Right cardiac atrium (tissue), 5 donors: ENCODE measurements around the gene UQCC3. TPM values are rescaled to one million over a fixed set of nuclear protein-coding genes. Genes with fewer than 3 reads are reported as not detected.
"Not testable (repeated sequence)": the region's sequence is repeated elsewhere in the genome, so short reads cannot be mapped to it uniquely, and the experiment has no call there.

Source experiments
- ATAC-seq, 2 donors: fragments of 200-7000 bp; cut with Tn5 transposase; one replicate each; pipeline versions ENCODE4 v1.8.0 to v1.9.1; 2020; ENCODE audit warnings: moderate library complexity in 2 of 2, mild to moderate bottlenecking in 1 of 2
- DNase-seq, 3 donors: peaks; one replicate each; pipeline ENCODE4 v3.0.0-alpha.2; 2020
- H3K27ac ChIP-seq: one replicate; pipeline ENCODE4 v1.5.1; 2013; ENCODE audit warnings: mild to moderate bottlenecking, low read length, control low read depth, moderate library complexity
- H3K27me3 ChIP-seq: one replicate; pipeline ENCODE4 v1.6.1; 2013; ENCODE audit not compliant: control insufficient read depth, insufficient read depth
- H3K4me1 ChIP-seq: one replicate; pipeline ENCODE4 v1.6.1; 2013; ENCODE audit warnings: low read length; ENCODE audit not compliant: control insufficient read depth, insufficient read depth
- H3K4me3 ChIP-seq: one replicate; pipeline ENCODE4 v1.5.1; 2013; ENCODE audit warnings: low read length, control low read depth
- H3K9me3 ChIP-seq: one replicate; pipeline ENCODE4 v1.6.1; 2013; ENCODE audit warnings: low read length; ENCODE audit not compliant: control insufficient read depth
- WGBS: extraction: QIAGEN DNeasy Blood & Tissue Kit; methylation state at CpG from one replicate; pipeline ENCODE4 v1.1.7; 2013; 5-methylcytosine and 5-hydroxymethylcytosine counted together
- intact Hi-C, 4 donors: fragments of 100-400 bp; cut with DNase I; formaldehyde crosslinking; loops; one replicate each; pipeline versions ENCODE4 v1.11.0 to v1.14.0; 2022 to 2023
- polyA plus RNA-seq: library from polyadenylated mRNA; stranded (reverse); fragments of 200-250 nt; gene quantifications from one replicate; pipeline ENCODE4 v1.2.3, GENCODE V29; 2013
- total RNA-seq, 4 donors: library from RNA; stranded (reverse); fragmentation: NEBNext Ultra II Directional; extraction: Animal tissue kit (Norgen Biotek cat#: 25700); gene quantifications; one replicate each; pipeline ENCODE4 v1.2.1, GENCODE V29; 2021
- donor health status: healthy with polysubstance abuse.
- donor health status: DM: no; HTN: yes; CAD: no.
- donor health status: DM: no; HTN: no; CAD: no.
- donor health status: DM: no; HTN: yes; CAD: no; lungs with severe emphysema.
- donor health status: DM: yes; HTN: yes; CAD: no.

The UQCC3 gene
- total and polyA plus RNA-seq, 5 donors = 5.2 to 12.9 (median 7.1) TPM

- H3K27me3 ChIP-seq, ATAC-seq, H3K4me3 ChIP-seq, DNase-seq, H3K9me3 ChIP-seq, H3K27ac ChIP-seq, intact Hi-C loops: not testable (repeated sequence)
- peaks cover 11% of the 10 kb centered on the region for H3K4me1 ChIP-seq
- WGBS = 82% methylated on average over 4 of the region's 4 CpGs
Observed at GRCh38 chr11:62703921-62704320, 32.4 kb downstream of the UQCC3 start.

- DNase-seq = peak in 2 of 3 donors; percentile 51 to 59
- Histone ChIP-seq H3K27ac (peak overlapping the region; percentile 42), H3K9me3 (no peaks in the 10 kb centered on the region), H3K4me1 (peaks cover 15% of the 10 kb centered on the region), H3K27me3 (no peaks in the 10 kb centered on the region), H3K4me3 (peak overlapping the region; percentile 89)
- ATAC-seq = no peak
- intact Hi-C loops = no loop called here
- 50% methylated on average over 7 of the region's 7 CpGs for WGBS
Observed at GRCh38 chr11:62705413-62705812, 33.9 kb downstream of the UQCC3 start.

- intact Hi-C loops = no loop called here
- Histone ChIP-seq H3K27ac (peak overlapping the region; percentile 99), H3K4me1 (peaks cover 15% of the 10 kb centered on the region), H3K27me3 (no peaks in the 10 kb centered on the region), H3K4me3 (peak overlapping the region; percentile 89), H3K9me3 (no peaks in the 10 kb centered on the region)
- ATAC-seq = peak; percentile 89
- DNase-seq = peak; percentile 97 to 98 (median 98)
- WGBS = 4% methylated on average over 73 of the region's 73 CpGs
Observed at GRCh38 chr11:62705880-62706849, 34.7 kb downstream of the UQCC3 start.

- ATAC-seq (no peak), DNase-seq (peak in 1 of 3 donors; percentile 47)
- H3K27me3 ChIP-seq = no peaks in the 10 kb centered on the region
- 73% methylated on average over 8 of the region's 8 CpGs for WGBS
- H3K4me1 ChIP-seq = peaks cover 15% of the 10 kb centered on the region
- H3K4me3 ChIP-seq = peak overlapping the region; percentile 89
- intact Hi-C loops = no loop called here
- H3K27ac ChIP-seq = peak overlapping the region; percentile 99
- no peaks in the 10 kb centered on the region for H3K9me3 ChIP-seq
Observed at GRCh38 chr11:62706850-62707247, 35.4 kb downstream of the UQCC3 start.

GRCh38 chr11:62707277-62707861 lies 35.9 kb downstream of the UQCC3 start, which contains the start of the genes BSCL2 and GNG3:
BSCL2 (minus strand) TSS chr11:62707424; CDS start chr11:62707195, 229 bp downstream.
GNG3 (plus strand) TSS chr11:62707676; CDS start chr11:62708296, 620 bp downstream.
- peak within 1 kb of the TSS; percentile 89 for H3K4me3 ChIP-seq
- no peaks in the 10 kb centered on the region for H3K27me3 ChIP-seq
- H3K27ac ChIP-seq = peak within 1 kb of the TSS; percentile 99
- H3K9me3 ChIP-seq = no peaks in the 10 kb centered on the region
- intact Hi-C loops = no loop called here
- no peak for ATAC-seq
- 77% methylated on average over 10 of the region's 10 CpGs for WGBS
- peaks cover 15% of the 10 kb centered on the region for H3K4me1 ChIP-seq
- DNase-seq = peak in 2 of 3 donors; percentile 63 to 72

- H3K4me1 ChIP-seq = peaks cover 15% of the 10 kb centered on the region
- H3K9me3 ChIP-seq = no peaks in the 10 kb centered on the region
- H3K4me3 ChIP-seq = peak overlapping the region; percentile 65
- intact Hi-C loops = no loop called here
- peak in 2 of 3 donors; percentile 44 to 47 for DNase-seq
- no peaks in the 10 kb centered on the region for H3K27me3 ChIP-seq
- ATAC-seq = no peak
- WGBS = 71% methylated on average over 5 of the region's 5 CpGs
- H3K27ac ChIP-seq = no peak overlapping the region
Observed at GRCh38 chr11:62708392-62708791, 36.9 kb downstream of the UQCC3 start.

- peak overlapping the region; percentile 100 for H3K27ac ChIP-seq
- H3K4me1 ChIP-seq = peaks cover 19% of the 10 kb centered on the region
- H3K9me3 ChIP-seq = no peaks in the 10 kb centered on the region
- intact Hi-C loops = no loop called here
- DNase-seq (peak in 1 of 3 donors; percentile 58), ATAC-seq (peak in 1 of 2 donors; percentile 2)
- H3K27me3 ChIP-seq = no peaks in the 10 kb centered on the region
- 5% methylated on average over 7 of the region's 7 CpGs for WGBS
- peak overlapping the region; percentile 65 for H3K4me3 ChIP-seq
Observed at GRCh38 chr11:62708793-62709192, 37.3 kb downstream of the UQCC3 start.

- Histone ChIP-seq H3K4me1 (peaks cover 19% of the 10 kb centered on the region), H3K27ac (peak overlapping the region; percentile 100), H3K9me3 (no peaks in the 10 kb centered on the region), H3K4me3 (peak overlapping the region; percentile 65), H3K27me3 (no peaks in the 10 kb centered on the region)
- ATAC-seq = peak; percentile 87 to 89
- peak; percentile 98 to 99 (median 99) for DNase-seq
- under 1% methylated on average over 47 of the region's 47 CpGs for WGBS
- intact Hi-C loops = no loop called here
Observed at GRCh38 chr11:62709247-62710000, 38.0 kb downstream of the UQCC3 start.

- WGBS = 60% methylated on average over 7 of the region's 7 CpGs
- Histone ChIP-seq H3K27ac (peak overlapping the region; percentile 98), H3K9me3 (no peaks in the 10 kb centered on the region), H3K27me3 (no peaks in the 10 kb centered on the region), H3K4me1 (peaks cover 19% of the 10 kb centered on the region), H3K4me3 (peak overlapping the region; percentile 65)
- intact Hi-C loops = no loop called here
- DNase-seq (peak in 1 of 3 donors; percentile 63), ATAC-seq (peak in 1 of 2 donors; percentile 0)
Observed at GRCh38 chr11:62710001-62710345, 38.5 kb downstream of the UQCC3 start.

GRCh38 chr11:62712276-62712812 lies 40.9 kb downstream of the UQCC3 start:
- no peak for ATAC-seq
- intact Hi-C loops = no loop called here
- WGBS = 83% methylated on average over 6 of the region's 6 CpGs
- Histone ChIP-seq H3K27ac (no peak overlapping the region), H3K9me3 (no peaks in the 10 kb centered on the region), H3K4me1 (peaks cover 13% of the 10 kb centered on the region), H3K4me3 (no peak overlapping the region), H3K27me3 (no peaks in the 10 kb centered on the region)
- no peak for DNase-seq
